T-helper 2 cell treated with Interferon-gamma antibody and Interleukin-4, amounts not matched to agents 5 μg/mL and 100 μg/mL, for 36 hours (primary cell): ENCODE data around the gene GPC5.

Source experiments
- DNase-seq: peaks from one replicate; pipeline ENCODE4 v3.0.0; 2021; ENCODE audit warnings: low spot score
- H3K27ac Mint-ChIP-seq: one replicate; pipeline ENCODE4 v1.8.0; 2021; ENCODE audit warnings: mild to moderate bottlenecking, mixed read lengths
- H3K27me3 Mint-ChIP-seq: one replicate; pipeline ENCODE4 v1.8.0; 2021; ENCODE audit warnings: low read depth, mixed read lengths
- H3K36me3 Mint-ChIP-seq: one replicate; pipeline ENCODE4 v1.8.0; 2021; ENCODE audit warnings: low read depth, mixed read lengths
- H3K4me1 Mint-ChIP-seq: one replicate; pipeline ENCODE4 v1.8.0; 2021; ENCODE audit warnings: low read depth, mixed read lengths
- H3K4me3 Mint-ChIP-seq: one replicate; pipeline ENCODE4 v1.8.0; 2022; ENCODE audit warnings: mild to moderate bottlenecking, moderate library complexity, mixed read lengths
- H3K9me3 Mint-ChIP-seq: one replicate; pipeline ENCODE4 v1.8.0; 2021; ENCODE audit warnings: mixed read lengths

The GPC5 gene

DNA sequence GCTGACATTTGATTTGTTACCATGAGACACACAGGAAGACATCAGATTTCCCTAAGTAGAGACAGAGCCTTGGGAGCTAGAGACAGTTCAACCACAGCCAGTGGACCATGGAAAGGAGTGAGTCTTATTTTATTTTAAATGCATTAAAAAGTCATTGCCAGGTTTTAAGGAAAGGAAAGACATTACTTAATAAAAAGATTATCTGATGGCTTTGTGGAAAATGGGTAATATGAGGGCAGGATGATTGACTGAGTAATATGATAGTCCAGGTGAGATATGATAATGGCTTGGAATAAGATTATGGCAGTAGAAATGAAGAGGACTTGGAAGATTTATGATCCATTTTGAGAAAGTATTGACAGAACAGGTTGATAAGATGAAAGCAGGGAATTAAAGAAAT, 580.1 kb downstream of the GPC5 start:
- DNase-seq: no peak
- Mint-ChIP-seq H3K27ac (no peak overlapping the region), H3K4me3 (no peak overlapping the region), H3K27me3 (no peaks in the 10 kb centered on the region), H3K36me3 (no peaks in the 10 kb centered on the region), H3K4me1 (no peaks in the 10 kb centered on the region), H3K9me3 (peaks cover 15% of the 10 kb centered on the region)

DNA sequence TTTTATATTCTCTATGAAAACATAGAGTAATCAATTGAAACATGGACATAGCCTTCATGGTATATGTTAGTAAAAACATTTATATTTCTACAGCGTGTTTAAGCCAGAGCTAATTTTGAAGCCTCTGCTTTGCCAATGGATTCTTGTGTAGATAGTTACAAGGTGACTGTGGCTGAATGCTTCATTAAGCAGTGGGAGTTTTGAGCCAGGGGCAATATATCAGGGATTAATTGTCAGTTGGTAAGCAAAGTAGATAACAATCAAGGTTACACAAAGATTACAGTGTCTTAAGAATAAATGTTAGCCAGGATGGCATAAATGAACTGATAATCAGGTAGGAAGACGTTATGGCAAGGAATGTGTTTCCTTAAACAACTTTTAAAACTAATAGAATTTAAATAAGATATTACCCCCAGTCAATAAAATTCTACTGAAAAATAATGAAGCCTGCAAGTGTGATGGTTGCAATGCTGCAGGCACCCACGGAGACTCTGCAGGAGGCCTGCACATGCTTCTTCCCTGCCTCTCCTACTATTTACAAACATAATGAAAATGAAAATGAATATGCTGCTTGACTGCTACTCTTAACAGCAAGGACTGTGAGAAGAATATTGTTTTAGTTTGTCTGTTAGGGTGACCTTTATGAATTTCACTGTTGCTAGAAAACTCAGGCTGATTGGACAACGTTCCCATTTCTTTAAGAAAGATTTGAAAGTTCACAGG, 588.5 kb downstream of the GPC5 start:
- no peak for DNase-seq
- Mint-ChIP-seq H3K27ac (no peak overlapping the region), H3K4me3 (no peak overlapping the region), H3K4me1 (no peaks in the 10 kb centered on the region), H3K27me3 (no peaks in the 10 kb centered on the region), H3K9me3 (peaks cover 2% of the 10 kb centered on the region), H3K36me3 (no peaks in the 10 kb centered on the region)

DNA sequence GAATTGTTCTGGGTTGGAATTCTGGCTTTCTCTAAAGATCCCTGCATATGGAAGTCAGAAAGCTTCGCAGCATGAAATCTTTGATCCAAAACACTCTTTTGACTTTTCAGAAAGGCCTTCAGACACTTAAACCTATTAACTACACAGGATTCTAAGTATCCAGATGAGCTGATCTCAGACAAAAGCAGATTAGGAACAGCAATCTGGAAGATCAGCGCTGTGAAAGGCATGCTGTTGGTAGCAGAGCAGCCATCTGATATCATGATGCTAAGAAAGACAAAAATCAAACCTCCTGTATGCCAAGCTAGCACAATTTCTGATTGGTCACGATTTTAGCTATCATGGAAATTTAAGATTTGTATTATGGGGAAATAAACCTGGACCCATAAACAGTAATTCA, 589.9 kb downstream of the GPC5 start:
- Mint-ChIP-seq H3K4me3 (no peak overlapping the region), H3K4me1 (no peaks in the 10 kb centered on the region), H3K9me3 (no peaks in the 10 kb centered on the region), H3K27me3 (no peaks in the 10 kb centered on the region), H3K27ac (no peak overlapping the region), H3K36me3 (no peaks in the 10 kb centered on the region)
- no peak for DNase-seq

DNA sequence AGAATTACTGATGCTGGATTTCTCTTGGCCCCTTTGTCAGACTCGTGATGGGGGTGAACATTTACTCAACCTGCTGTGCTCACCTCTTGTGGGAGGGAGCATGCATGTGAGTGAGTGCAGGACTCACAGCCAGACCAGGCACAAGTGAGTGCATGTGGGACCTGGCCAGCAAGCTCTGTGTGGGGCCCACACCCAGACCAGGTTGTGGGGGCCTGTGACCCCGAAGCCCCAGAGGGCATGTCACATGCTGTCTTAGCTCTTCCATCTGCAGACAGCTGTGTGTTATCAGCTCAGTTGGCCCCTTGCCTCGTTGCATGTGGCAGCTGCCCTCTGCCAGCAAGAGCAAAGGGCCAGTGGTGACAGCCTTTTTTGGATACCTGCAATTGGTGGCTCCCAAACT, 614.4 kb downstream of the GPC5 start:
- H3K9me3 Mint-ChIP-seq: peaks cover 7% of the 10 kb centered on the region
- H3K27me3 Mint-ChIP-seq: no peaks in the 10 kb centered on the region
- H3K36me3 Mint-ChIP-seq: no peaks in the 10 kb centered on the region
- H3K27ac Mint-ChIP-seq: no peak overlapping the region
- no peak for DNase-seq
- H3K4me1 Mint-ChIP-seq: no peaks in the 10 kb centered on the region
- no peak overlapping the region for H3K4me3 Mint-ChIP-seq

DNA sequence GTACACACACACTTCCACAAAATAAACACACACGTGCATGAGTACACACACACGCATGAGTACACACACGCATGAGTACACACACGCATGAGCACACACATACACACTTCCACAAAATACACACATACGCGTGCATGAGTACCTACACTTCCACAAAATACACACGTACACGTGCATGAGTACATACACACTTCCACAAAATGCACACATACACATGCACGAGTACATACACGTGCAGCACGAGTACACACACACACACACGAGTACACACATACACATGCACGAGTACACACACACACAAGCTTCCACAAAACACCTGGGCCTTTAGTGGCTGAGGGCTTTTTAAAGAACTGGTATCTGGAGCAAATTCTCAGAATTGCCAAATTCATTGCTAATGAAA, 619.3 kb downstream of the GPC5 start:
- Mint-ChIP-seq H3K27ac (no peak overlapping the region), H3K4me3 (no peak overlapping the region), H3K9me3 (peaks cover 3% of the 10 kb centered on the region), H3K27me3 (no peaks in the 10 kb centered on the region), H3K36me3 (no peaks in the 10 kb centered on the region), H3K4me1 (no peaks in the 10 kb centered on the region)
- DNase-seq: no peak

DNA sequence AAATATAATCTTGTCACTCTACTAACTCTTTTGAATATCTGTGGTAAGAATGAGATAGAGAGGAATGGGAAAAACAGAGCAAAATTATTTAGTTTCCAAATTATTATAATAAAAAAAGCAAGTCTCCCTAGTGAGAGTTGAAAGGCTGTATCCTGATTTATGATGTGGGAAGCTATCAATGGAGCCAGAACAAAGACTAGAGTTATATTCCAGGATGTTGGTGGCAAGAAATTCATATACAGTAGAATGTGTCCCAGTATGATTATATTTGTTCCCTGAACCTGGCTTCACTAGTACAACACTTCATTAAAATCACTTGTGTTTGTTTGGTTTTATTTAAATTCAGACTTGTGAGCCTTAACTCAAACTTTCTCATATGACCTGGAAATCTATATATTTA, 630.3 kb downstream of the GPC5 start:
- Mint-ChIP-seq H3K36me3 (no peaks in the 10 kb centered on the region), H3K4me1 (no peaks in the 10 kb centered on the region), H3K4me3 (no peak overlapping the region), H3K9me3 (peaks cover 17% of the 10 kb centered on the region), H3K27ac (no peak overlapping the region), H3K27me3 (no peaks in the 10 kb centered on the region)
- no peak for DNase-seq

DNA sequence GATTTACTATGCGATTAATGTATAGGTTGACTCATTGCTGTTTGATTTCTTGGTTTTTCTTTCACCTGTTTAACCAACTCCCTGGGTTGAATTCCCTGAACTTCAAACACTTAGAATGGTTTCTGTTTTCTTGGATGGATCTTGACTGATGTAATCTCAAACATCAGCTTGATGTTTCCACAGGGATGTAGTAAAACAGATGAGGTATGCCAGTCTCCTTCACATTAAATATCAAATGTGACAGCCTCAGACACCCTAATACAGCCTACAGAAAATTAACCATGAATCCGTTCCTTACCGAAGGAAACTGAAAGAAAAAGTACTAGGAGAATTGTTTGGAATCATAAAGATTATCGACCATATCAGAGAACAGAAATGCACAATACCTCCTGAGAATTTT, 631.2 kb downstream of the GPC5 start:
- H3K36me3 Mint-ChIP-seq: no peaks in the 10 kb centered on the region
- H3K27me3 Mint-ChIP-seq: no peaks in the 10 kb centered on the region
- H3K4me3 Mint-ChIP-seq: no peak overlapping the region
- H3K4me1 Mint-ChIP-seq: no peaks in the 10 kb centered on the region
- H3K9me3 Mint-ChIP-seq: peaks cover 17% of the 10 kb centered on the region
- DNase-seq: no peak
- no peak overlapping the region for H3K27ac Mint-ChIP-seq

DNA sequence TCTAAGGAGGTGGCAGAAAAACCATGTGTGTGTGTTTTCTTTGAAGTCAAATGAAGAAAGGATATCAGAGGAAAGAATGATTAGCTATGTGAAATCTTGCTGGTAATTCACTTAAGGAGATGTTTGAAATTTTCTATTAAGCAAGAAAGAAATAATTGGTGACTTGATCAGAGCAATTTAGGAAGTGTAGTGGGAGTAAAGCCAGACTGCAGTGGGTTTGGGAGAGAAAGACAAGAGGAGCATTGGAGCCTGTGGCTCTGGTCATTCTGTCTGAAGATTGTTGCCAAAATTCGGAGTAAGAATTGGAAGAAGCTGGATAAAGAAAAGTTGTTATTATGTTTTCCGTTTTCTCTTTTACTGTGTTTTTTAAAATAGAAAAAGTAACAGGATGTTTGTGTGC, 640.5 kb downstream of the GPC5 start:
- Mint-ChIP-seq H3K9me3 (peaks cover 24% of the 10 kb centered on the region), H3K4me1 (no peaks in the 10 kb centered on the region), H3K27ac (no peak overlapping the region), H3K36me3 (no peaks in the 10 kb centered on the region), H3K27me3 (no peaks in the 10 kb centered on the region), H3K4me3 (no peak overlapping the region)
- DNase-seq: no peak

DNA sequence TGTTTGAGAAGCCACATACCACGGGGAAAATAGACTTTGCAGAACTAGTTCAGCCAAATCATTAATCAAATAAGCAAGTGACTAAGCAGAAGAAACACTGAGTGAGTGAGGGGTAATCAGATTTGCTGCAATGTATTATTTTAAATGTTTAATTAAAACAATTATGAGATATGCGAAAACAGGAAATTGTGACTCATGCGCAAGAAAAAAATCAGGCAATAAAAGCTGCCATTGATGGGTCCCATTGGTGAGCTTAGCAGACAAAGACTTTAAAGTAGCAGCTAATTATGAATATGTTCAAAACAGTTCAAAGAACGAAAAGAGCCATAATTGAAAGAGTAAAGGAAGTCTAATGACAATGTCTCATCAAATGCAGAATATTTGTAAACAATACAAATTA, 644.1 kb downstream of the GPC5 start:
- H3K36me3 Mint-ChIP-seq: no peaks in the 10 kb centered on the region
- peaks cover 21% of the 10 kb centered on the region for H3K9me3 Mint-ChIP-seq
- no peak for DNase-seq
- H3K27me3 Mint-ChIP-seq: no peaks in the 10 kb centered on the region
- H3K4me3 Mint-ChIP-seq: no peak overlapping the region
- no peaks in the 10 kb centered on the region for H3K4me1 Mint-ChIP-seq
- no peak overlapping the region for H3K27ac Mint-ChIP-seq

DNA sequence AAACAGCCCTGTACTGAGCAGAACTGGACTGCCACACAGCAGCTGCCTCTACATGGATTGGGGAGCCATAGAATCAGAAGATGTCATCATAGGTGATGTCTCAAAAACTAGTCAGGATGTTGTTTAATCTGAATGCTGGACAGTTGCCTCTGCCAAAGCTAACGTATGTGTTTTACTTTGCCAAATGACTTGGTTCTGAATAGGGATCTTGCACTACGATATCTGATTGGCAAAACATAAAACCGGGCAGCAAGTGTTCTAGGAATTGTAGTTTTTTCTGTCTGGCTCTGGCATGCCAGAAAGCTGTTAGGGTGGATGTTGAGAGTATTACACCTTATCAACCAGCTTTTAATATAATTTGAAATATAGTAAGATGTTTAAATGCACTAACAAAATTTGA, 645.9 kb downstream of the GPC5 start:
- Mint-ChIP-seq H3K4me3 (no peak overlapping the region), H3K36me3 (no peaks in the 10 kb centered on the region), H3K27ac (no peak overlapping the region), H3K4me1 (no peaks in the 10 kb centered on the region), H3K9me3 (peaks cover 21% of the 10 kb centered on the region), H3K27me3 (no peaks in the 10 kb centered on the region)
- no peak for DNase-seq

DNA sequence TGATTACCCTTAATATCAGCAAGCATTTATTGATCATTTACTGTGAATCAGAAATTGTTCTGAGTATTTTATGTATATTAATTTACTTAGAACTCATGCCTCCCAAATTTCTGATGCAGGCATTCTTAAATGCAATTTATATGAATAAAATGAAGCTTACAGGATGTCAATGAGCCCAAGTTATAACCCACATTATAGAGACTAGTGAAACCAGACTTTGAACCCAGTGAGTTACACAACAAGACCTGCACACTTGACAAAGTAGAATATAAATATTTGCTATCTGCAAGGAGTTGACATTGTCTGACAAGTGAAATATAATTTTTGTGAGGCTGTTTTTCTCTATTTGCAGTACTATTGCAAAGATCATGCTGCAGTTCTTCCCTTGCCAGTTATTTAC, 656.0 kb downstream of the GPC5 start:
- Mint-ChIP-seq H3K9me3 (peaks cover 3% of the 10 kb centered on the region), H3K27me3 (no peaks in the 10 kb centered on the region), H3K27ac (no peak overlapping the region), H3K4me3 (no peak overlapping the region), H3K4me1 (no peaks in the 10 kb centered on the region), H3K36me3 (no peaks in the 10 kb centered on the region)
- DNase-seq: no peak

DNA sequence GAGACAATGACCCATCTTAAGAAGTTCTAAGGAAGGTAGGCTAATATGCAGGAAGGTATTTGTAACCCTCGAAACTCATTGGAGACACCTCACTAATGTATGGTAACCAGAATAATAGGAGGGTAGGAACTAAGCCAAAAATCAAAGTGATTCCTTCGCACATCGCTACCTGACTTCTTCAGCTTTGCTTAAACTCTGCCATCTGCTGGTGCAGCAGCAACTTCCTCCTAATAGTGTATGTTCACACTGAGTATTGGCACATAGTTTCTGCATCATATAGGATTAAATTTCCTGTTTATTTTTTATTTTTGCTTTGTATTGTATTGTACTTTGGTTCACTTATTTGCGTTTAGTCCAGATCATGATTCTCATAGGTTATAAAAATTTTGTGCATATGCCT, 676.2 kb downstream of the GPC5 start:
- H3K4me3 Mint-ChIP-seq: no peak overlapping the region
- H3K27me3 Mint-ChIP-seq: no peaks in the 10 kb centered on the region

DNA sequence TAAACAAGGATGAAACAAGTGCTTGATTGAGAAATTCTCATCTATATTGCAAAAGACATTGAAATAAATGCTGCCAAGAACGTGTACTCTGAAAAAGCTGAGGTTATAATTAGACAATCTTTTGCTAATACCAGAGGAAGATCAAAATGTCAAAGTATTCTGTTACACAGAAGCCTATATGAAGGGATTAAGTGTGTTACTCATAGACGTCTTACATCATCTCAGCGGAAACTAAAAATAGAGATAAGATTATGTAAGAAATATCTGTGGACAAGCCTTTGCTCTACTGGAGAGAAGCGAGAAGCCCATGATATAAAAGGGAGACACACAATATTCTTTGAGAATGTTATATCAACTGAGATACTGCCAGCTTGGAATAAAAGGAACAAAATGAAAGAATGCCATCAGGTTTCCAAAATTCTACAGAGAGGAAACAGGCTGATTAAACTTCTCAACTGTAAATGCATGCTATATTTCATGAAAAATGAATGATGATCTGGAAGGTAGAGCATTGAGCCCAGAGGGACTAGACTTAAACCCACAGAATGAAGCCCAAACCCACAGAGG, 699.0 kb downstream of the GPC5 start:
- no peak overlapping the region for H3K27ac Mint-ChIP-seq
- H3K36me3 Mint-ChIP-seq: no peaks in the 10 kb centered on the region
- no peak overlapping the region for H3K4me3 Mint-ChIP-seq
- H3K9me3 Mint-ChIP-seq: no peaks in the 10 kb centered on the region
- no peak for DNase-seq
- no peaks in the 10 kb centered on the region for H3K27me3 Mint-ChIP-seq
- H3K4me1 Mint-ChIP-seq: no peaks in the 10 kb centered on the region

More for the DNA sequence above, 676.2 kb downstream of the GPC5 start:
- no peaks in the 10 kb centered on the region for H3K9me3 Mint-ChIP-seq
- no peaks in the 10 kb centered on the region for H3K36me3 Mint-ChIP-seq
- no peak for DNase-seq
- no peak overlapping the region for H3K27ac Mint-ChIP-seq
- H3K4me1 Mint-ChIP-seq: no peaks in the 10 kb centered on the region

DNA sequence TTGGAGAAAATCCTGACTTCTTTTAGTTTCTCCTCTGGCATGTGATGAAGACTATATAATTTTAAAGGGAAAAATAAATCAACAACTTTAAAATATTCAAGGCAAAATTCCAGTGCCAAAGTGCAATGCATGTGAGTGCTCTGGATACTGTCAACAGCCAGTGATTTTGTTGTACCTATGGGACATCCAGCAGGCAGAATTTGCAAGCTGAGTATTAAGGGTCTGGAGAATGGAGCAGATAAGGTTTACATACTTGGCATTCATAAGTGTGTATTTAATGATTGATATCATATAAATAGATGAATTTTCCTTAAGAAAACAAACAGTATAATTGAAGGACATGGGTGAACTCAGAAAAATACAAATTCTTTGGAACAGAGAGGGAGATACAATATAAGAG, 703.4 kb downstream of the GPC5 start:
- no peak overlapping the region for H3K27ac Mint-ChIP-seq
- DNase-seq: no peak
- H3K4me1 Mint-ChIP-seq: no peaks in the 10 kb centered on the region
- H3K4me3 Mint-ChIP-seq: no peak overlapping the region
- H3K36me3 Mint-ChIP-seq: no peaks in the 10 kb centered on the region
- no peaks in the 10 kb centered on the region for H3K27me3 Mint-ChIP-seq
- H3K9me3 Mint-ChIP-seq: no peaks in the 10 kb centered on the region

DNA sequence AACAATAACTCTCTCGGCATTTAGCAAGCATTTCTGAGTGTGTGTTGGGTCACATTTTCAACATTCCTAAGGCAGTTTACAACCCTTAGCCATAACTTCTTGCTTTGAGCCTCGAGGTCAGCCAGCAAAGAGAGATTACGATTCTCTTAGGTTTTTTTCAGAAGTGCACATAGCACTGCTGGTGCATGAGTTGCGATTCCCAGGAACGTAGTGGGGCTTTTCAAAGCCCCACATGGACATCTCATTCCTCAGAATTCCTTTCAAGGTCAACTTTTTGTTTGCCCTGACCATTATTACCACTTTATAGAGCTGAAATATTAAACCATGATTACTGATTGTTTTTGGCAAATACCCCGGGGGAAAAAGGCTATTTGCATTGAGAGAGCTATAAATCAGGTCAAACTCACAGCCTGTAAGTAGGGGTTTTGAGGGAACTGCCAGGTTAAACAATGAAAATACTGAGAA, 705.3 kb downstream of the GPC5 start:
- Mint-ChIP-seq H3K27ac (no peak overlapping the region), H3K36me3 (no peaks in the 10 kb centered on the region), H3K4me3 (no peak overlapping the region), H3K4me1 (no peaks in the 10 kb centered on the region), H3K9me3 (no peaks in the 10 kb centered on the region), H3K27me3 (no peaks in the 10 kb centered on the region)
- no peak for DNase-seq
